HG02571 (cell line): ENCODE data around the gene ASCC3.

Source experiments
- ATAC-seq: cut with Tn5 transposase; IDR thresholded peaks from one replicate; pipeline ENCODE4 v1.9.1; 2021; ENCODE audit warnings: mild to moderate bottlenecking, moderate library complexity; ENCODE audit not compliant: unreplicated experiment

Gene ASCC3

DNA sequence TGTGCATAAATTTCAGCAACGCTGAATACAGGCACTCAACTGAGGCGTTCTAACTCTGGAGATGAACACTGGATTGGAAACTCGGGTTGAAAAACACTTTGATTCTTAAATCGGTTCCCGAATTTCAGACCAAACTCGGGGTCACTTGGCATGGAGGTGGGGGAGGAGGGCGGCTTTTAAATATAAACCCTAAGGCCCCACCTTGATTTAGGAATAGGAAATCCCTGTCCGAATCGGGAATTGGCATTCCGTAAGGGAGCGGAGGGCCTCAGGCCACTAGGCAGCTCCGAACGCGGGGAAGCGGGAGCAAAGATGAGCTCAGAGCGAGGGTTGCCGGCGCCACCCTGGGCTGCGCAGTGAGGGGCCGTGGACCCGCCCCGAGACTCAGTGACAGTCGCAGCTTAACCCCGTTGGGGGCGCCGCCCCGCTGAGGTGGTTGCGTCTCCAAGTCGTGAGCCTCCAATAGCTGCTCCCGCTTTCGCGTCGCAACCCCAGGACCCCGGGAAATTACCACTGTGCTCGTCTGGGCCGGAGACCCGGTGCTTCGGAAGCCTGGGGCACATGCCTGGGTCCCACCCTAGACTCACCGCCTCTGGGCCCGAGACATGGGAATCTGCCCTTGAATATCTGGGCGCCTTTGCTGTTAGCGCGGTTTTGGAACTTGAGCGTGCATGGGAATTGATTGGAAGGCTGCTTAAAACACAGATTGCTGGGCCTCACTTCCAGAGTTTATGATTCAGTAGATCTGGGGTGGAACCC, 411.8 kb downstream of the ASCC3 start:
- no peak for ATAC-seq

DNA sequence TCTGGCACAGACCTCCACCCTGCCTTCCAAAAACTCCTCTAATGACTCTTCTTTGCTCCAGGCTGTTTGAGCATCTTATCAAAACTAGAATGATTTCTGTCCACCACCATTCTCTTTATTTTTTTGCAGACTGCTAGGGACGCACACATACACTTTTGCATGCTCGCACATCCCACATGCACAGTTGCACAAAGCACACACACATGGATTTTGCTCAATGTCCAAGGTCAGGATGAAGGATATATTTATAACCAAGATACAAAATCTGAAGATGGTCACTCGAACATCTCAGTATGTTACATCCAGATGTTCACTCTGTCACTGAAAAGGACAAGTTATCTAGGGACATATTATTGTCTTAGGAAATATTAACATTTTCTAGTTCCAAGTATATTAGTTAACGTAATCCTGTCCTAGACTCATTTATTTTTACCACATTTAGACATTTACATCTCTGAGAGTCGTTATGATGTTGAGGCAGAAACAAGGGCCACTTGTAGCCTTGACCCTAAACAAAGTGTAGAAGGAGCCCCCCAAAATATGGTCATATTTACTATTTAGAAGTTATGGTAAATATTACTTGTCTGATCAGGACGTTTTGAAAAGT, 413.0 kb downstream of the ASCC3 start:
- ATAC-seq = no peak

DNA sequence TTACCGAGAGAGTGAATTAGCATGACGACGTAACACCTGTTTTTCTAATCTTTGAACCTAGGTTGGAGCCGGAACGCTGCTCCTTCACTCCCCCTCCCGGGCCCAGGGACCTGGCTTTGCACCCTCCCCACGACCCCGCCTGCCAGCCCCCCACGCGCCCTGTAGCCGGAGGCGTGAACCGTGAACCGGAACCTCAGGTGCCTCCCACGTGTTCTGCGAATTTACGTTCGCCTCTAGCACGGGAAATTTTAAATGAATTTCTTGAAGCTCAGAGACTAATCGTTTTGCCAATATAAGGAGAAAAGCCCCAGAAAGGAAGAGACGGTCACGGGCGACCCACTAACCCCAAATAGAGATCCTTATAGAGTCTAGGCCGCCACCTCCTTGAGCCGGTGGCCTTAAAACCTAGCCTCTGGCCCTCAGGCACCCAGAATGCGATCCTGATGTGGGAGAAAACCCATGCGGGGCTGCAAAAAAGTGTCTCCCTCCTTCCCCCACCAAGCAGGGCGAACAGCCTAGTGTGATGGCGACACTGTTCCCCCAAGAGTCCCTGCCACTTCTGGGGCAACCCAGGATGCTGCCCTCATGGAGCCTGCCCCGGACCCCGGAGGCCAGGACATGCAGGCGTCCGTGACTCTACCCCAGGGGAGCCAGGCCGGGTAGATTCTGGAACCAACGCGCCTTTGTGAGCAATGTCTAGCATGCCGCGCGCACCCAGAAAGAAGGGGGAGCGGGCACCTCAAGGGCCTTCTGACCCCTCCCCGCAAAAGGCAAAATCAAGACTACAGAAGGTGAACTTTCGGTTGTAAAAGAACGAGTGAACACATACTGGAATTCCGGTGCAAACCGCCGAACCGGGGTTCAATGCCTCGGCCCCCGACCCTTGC, 413.8 kb downstream of the ASCC3 start:
- no peak for ATAC-seq

DNA sequence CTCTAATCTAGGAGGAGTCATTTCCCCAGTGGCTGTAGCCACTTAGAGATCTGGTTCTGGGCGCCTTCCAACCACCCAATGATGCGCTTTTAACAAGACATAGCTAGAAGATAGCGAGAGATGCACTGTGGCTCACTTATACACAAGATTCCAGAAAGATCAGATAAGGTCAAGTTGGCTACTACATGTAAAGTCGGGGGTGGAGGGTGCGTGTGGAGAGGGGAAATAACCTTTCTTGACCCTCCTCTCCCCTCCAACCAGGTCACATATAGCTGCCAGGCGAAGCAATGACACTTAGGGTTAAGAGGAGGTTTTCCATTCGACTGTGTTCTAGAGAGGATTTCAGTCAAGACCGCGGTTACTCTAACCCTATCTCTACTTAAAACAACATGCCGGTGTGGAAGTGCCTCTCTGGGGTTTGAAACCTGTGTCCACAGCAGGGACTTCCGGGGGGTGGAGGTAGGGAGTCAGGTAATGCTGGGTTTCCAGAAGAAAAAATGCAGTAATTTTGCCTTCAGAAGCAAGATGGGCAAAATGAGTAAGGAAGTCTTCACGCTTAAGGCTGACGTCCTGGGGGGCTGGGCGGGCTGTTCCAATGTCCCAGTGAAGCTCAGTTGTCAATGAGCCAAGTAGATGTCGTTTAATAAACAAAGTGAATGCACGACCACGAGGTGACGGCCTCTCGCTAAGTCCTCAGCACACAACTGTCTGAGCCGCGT, 414.6 kb downstream of the ASCC3 start:
- ATAC-seq = no peak

DNA sequence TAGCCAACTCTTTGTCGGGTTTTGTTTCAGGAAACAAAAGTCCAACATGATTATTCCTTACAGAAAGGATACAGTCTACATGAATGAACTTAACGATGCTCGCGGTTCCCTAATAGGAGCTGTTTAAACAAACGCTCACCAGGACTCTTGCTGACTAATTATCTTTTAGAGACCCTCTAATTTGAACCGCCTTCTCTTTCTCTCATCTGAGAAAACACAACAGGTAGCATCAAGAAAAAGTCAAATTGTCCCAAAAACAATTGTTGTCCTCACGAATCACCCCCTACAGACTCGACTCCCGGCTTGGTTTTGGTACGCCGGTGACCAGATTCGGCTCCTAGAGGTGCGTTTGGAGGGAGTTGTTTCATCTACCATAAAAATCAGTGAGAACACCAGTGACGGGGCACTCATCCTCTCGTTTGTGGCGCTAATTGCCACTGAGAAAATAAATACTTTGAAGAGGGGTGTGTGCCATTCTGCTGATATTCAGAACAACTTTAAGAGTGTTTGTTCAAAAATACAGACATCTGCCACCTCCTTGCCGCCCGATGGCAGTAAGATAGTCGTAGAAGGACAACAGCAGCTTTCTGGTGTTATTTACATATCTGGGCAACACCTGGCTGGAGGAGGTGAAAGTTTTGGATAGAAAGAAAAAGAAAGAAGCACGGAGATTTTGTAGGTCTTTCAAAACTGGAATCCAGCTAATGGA, 415.3 kb downstream of the ASCC3 start:
- no peak for ATAC-seq

DNA sequence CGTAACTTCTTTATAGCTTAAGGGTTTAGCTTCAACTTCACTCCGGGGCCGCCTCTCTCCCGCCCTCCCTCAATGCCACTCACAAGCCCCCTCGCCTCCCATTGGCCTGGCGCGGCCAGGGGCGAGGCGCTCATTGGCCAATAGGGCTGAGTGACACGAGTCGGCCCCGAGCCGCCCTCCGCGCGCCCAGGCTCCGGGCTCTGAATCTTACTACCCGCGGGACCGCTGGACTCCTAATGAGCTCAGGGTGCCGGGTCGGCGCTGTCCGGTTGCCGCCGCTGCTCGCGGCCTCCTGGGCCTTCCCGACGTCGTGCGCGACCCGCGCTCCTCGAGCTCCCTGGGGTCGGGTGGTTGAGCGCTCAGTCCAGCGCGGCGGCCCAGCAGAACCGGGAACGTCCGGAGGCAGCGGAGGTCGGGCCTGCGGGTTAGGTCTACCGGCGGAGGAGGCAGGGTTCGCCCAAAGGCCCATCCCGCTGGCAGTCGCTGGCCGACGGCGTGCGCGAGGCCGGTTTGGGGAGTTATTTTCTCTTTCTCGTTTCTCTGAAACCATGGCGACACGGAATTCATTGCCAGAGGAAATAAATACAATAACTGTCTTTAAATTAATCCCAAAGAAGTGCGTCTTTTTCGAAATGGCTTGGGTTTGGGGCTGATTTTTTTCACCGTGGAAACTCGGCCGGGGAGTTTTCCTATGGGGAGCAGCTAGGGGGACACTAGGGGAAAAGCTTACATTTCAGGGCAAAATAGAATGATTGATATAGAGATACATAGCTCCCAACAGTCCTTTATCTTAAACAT, 416.0 kb downstream of the ASCC3 start, which contains the start of gene SIM1:
SIM1 (minus strand) TSS at position 19 of the 798 bp plus-strand sequence. CDS start 1,453 bp downstream, outside the sequence.
- no peak for ATAC-seq

DNA sequence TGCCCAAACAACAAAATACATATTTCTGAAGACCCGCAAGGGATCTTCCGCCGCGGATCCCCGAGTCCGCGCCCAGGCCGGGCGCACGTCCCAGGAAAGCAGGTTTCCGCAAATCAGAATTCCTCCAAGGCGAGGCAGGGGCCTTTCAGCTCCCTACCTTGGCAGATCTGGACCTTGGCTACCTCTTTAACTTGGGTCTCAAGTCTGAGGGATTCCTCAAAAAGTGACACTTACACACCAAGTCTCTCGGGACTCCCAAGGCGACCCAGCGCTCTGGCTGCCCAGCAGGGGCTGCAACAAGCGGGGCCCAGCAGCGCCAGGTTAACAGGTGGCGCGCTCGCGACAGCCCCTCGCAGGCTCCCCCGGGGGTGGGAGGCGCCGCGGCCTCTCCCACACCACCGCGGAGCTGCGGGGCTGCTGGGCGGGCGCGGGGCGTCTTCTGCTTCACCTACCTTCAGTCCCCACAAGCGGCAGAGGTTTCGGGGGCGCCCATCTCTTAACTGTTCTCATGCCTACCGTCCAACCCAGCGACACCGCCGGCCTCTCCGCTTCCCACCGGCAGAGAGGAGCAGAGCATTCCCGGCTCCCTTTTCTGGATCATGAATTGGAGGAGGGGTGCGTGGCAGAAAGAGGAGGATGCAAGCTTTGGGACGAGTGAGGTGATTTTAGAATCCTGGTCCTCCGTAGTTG, 416.8 kb downstream of the ASCC3 start:
- ATAC-seq = no peak

DNA sequence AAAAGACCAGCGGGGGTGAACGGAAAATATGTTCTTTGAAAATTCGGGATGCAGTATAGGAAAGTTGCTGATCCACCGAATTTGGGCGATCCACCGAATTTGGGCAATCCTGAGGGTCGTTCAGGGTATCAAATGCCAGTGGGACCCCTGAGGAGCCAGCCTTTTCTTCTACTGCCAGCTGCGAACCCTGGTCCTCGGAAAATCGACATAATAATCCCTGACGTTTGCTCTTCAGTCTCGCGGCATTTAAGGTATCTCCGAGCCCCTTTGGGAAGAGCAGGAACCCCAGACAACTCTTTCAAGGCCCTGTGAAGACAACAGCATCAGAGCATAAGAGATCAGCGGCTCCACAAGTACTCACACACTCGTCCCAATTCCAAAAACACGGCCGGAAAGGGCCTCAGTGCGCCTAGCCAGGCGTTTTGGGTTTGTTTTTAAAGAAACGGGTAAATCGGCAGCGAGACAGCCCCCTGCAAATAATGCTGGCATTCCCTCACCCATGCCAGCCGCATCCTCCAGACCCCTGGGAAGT, 417.4 kb downstream of the ASCC3 start:
- ATAC-seq = no peak

DNA sequence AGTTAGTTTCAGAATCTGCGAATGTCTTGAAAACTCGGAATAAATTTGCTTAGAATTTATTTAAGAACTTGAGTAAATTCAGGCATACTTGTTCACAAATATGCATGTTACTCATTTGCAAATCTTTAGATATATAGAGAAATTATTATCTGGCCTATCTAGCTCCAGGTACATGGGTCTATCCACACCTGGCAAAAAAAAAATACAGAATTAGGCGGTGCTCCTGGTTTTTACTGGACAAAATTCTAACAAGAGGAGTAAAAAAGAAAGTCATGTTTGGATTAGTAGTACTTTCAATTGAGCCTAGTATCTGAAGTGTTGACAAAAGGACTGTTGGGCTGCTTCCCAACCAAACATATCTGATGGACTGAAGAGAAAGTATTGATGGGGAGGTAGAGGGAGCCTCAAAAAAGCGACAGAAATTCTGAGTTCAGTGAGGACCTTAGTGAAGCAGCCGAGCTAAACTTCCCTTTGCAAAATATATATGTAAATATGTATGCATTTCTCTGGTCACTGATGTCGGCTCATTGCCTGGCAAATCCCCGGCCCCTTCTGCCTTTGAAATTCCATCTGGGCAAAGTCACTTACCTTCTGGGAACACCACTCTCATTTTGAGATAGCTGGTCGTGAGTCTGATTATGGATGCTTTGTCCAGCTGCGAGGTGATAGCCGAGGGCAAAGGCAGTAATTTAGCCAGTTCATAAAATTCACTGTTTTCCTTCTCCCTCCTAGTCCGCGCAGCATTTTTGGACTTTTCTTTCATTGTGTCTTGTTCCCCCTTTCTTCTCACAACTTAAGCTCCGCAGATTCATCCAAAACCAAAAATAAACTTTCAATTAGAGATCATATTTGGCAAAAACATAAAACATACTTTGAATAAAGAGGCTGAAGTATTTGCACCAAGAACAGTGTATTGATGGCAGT, 418.2 kb downstream of the ASCC3 start:
- no peak for ATAC-seq

DNA sequence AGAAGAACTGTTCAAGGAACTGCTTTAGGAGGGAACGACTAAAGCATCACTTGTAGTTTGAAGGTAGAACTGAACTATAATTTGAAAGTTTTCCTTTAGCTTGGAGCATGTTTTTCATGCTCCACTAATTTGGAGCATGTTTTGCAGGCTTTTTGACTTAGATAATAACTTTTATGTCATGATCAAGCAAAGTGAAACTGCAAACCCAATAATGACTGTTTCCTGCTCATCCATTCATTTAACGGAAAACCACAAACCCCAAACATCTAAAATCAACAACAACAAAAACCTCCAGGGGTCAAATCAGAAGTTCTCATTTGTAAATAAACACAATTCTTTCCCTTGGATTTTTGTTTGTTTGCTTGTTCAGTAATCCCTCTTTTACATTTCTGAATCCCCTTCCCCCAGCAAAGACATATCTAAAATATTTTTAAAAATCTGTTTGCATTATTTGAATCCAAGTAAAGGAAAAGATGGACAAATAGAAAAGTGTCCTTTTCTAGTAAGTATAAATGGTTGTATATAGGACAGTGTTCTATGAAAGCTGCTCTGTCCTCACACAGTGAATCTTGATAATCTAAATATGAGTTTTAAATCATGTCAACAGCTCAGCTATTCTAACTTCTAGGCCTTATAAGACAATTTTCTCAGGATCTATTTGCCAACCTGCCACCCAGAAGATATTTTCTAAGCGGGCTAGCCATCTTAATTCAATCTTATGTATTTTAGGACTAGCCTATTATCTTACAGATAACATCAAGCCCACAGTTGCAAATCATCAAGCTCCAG, 419.0 kb downstream of the ASCC3 start:
- no peak for ATAC-seq

DNA sequence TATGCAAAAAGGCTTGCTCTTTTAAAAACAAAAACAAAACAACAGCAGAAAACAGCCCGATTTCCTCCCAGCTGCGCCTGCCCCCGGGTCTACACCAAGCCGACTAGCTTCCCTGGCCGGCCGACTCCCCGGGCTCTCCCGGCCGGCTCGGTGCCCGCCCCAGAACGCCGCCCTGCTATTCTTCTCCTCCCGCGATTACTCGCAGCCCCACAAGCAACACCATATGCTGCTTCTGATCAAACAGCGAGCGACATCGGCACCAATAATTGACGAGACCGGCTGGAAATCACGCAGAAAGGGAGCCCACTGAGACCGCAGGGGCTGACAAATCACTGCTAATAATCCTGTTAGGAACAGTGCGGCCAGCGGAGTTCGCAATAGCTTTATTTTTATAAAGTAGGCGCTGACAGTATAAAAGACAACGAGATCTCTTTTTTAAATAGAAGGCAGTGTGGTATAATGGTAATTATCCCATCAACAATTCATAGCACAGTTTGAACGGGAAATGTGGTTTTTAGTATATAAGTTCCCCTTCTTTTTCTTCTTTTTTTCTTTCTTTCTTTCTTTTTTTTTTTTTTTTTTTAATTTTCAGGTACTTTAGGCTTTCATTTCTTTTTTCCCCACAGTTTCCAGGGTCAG, 419.7 kb downstream of the ASCC3 start:
- no peak for ATAC-seq

DNA sequence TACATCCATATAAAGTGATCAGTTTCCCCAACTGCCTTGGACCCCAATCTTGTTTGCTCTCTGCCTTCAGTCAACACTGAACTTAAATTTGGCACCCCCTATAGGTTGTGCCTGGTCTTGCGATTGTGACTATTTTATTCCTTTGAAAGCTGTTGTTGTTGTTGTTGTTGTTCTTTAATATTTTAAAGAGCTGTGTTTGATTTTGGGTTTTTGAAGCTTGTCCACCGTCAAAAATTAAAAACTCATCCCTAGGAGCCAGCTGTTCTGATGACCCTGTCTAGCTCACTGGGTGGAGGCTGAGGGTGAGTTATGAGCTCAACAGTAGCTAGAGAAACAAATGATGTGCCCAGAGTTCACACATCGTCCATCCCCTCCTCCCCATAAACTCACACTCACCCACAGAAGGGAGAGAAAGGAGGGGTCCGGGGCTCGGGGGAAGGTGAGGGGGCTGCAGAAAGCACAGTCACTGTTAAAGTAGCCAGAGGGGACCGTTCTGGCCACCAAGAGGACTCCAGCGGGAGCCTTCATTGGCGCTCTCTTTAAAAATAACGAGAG, 420.4 kb downstream of the ASCC3 start:
- ATAC-seq = no peak

DNA sequence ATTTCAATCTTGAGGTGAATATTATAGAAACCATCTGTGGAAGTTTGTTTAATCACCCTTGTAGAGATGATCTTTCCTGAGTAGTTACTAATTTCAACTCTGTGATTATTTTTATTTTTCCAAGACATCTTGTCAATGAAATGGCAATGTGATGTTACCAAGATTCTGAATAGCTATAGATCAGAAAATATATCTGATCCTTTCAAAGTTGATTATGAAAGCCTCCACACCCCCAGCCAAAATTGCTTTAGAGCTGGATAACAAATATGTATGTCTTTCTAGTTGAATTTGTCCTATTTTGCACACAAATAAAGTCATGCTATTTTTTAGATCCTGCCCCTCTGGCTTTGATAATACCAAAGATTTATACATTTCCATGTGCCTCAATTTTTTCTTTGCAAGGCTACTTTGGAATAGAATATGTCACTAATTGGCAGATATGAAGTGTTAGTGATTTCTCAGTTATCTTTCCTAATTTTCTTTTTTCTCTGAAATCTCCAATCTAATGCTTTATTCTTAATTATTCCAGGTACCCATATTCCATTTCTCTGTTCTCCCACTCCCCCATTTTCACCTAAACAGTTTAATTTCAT, 421.4 kb downstream of the ASCC3 start:
- ATAC-seq = no peak

DNA sequence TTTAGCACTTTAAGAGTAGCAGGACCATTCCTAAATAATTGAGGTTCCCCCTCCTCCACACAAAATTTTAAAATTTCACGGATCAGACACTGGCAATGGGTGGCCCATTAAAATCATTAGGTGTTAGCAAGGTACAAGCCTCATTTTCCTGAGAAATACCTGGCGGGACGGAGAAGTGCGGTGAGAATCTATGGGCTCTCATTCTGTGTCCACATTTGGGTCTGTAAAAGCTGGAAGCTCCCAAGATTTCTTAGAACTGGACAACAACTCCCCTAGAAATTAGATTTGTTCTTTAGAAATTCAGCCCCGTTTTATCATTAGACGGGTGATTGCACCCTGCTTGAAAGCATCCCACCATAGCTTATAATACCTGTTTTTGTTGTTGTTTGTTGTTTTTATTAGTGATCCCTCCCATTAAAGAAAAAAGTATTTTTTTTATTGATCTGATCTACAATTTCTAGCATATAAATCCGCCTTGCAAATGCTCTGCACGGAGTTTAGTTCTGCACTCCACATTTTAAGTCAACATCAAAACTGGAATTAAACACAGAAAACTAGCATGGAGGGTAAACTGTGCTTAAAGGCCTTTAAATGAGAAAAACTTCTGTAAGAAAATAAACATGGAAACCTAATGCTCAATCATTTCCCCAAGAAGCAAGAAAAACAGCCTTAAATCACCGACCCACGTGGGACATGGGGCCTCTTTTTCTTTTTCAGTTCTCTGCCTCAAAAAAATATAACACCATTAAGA, 422.1 kb downstream of the ASCC3 start:
- ATAC-seq = no peak
